Peyer's patch (tissue), 4 donors: ENCODE data around the gene RPS16.

Experiments used
- POLR2A ChIP-seq, 2 donors: fragments of 450-650 bp; IDR thresholded peaks; one replicate each; pipeline ENCODE4 v1.5.1; 2017; ENCODE audit warnings: antibody characterized with exemption in 2 of 2, mild to moderate bottlenecking in 2 of 2, moderate library complexity in 2 of 2
- TF ChIP-seq, protein P1 (sequence below), 6 experiments: fragments of 450-650 bp in 4 of 6; fragments of 200-600 bp in 2 of 6; sonication (generic) in 1 of 6; IDR thresholded peaks; one replicate each; pipeline ENCODE4 v1.5.1; 2017 to 2019; ENCODE audit warnings: antibody characterized with exemption in 6 of 6, mild to moderate bottlenecking in 3 of 6, moderate library complexity in 1 of 6

- TF ChIP-seq, protein P1, sequence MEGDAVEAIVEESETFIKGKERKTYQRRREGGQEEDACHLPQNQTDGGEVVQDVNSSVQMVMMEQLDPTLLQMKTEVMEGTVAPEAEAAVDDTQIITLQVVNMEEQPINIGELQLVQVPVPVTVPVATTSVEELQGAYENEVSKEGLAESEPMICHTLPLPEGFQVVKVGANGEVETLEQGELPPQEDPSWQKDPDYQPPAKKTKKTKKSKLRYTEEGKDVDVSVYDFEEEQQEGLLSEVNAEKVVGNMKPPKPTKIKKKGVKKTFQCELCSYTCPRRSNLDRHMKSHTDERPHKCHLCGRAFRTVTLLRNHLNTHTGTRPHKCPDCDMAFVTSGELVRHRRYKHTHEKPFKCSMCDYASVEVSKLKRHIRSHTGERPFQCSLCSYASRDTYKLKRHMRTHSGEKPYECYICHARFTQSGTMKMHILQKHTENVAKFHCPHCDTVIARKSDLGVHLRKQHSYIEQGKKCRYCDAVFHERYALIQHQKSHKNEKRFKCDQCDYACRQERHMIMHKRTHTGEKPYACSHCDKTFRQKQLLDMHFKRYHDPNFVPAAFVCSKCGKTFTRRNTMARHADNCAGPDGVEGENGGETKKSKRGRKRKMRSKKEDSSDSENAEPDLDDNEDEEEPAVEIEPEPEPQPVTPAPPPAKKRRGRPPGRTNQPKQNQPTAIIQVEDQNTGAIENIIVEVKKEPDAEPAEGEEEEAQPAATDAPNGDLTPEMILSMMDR (IDR thresholded peaks at IDR 0.05) = no peak
- TF ChIP-seq POLR2A (IDR thresholded peaks at IDR 0.05) = no peak
These were observed 7.3 kb downstream of the RPS16 start for GRCh38 chr19:39428283-39429112.
